ENCODE results near the gene RGCC.

GRCh38 chr13:41465241-41465847, 8.0 kb downstream of the RGCC start:
- no peak for TF ChIP-seq CTCF (IDR thresholded peaks at IDR 0.05)
- TF ChIP-seq POLR2A (IDR thresholded peaks at IDR 0.05), result no peak
- no peak for TF ChIP-seq EP300 (IDR thresholded peaks at IDR 0.05)
